NCI-H2227 treated with DMSO at 0.1 percent for 48 hours (cell line): ENCODE measurements around the gene KCNK2.
"Not testable (repeated sequence)": the region's sequence is repeated elsewhere in the genome, so short reads cannot be mapped to it uniquely, and the experiment has no call there.

ENCODE experiments used
- DNase-seq: peaks from one replicate; lab custom pipeline; 2025; lab: John Stamatoyannopoulos, UW

The KCNK2 gene

DNA sequence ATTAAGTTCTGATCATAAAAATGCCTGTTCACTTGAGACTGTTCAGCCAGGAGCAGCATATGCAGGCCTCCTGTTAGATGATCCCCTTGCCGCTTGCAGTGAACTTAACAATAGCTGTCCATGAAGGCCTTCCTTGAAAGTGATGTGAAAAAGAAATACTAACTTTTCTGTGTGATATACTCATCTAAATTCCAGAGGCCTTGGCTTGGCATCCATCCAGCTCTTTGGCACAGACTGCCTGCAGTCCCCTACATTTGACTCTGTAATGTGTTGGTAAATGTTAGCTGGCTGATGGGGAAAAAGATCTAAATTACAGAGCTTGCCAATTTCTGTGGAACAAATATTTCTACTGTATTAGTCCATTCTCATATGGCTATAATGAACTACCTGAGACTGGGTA is 73.7 kb downstream of the KCNK2 start:
- DNase-seq, result no peak

- no peak for DNase-seq
Measured at GRCh38 chr1:215160351-215160750, 77.8 kb downstream of the KCNK2 start.

GRCh38 chr1:215163144-215163543 is 80.6 kb downstream of the KCNK2 start:
- DNase-seq, result not testable (repeated sequence)

- no peak for DNase-seq
Measured at GRCh38 chr1:215166886-215167285, 84.3 kb downstream of the KCNK2 start.

DNA sequence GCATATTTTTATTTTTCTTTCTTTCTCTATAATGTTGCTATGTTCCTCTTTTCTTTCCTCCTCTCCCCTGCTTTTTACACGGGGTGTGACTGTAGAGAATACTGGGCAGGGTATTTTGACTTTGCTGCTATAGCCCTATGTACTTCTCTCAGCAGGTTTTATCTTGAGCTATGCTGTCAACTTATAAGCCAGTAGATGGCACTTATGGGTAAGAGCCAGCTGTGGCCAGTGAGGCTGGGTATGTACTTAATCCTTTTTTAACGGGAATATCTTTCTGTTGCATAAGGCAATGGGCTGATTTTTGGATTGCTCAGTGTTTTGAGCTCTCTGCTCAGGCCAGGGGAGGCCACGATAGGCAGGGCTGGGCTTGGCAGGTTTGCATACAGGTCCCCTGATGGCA is 99.0 kb downstream of the KCNK2 start:
- no peak for DNase-seq

DNA sequence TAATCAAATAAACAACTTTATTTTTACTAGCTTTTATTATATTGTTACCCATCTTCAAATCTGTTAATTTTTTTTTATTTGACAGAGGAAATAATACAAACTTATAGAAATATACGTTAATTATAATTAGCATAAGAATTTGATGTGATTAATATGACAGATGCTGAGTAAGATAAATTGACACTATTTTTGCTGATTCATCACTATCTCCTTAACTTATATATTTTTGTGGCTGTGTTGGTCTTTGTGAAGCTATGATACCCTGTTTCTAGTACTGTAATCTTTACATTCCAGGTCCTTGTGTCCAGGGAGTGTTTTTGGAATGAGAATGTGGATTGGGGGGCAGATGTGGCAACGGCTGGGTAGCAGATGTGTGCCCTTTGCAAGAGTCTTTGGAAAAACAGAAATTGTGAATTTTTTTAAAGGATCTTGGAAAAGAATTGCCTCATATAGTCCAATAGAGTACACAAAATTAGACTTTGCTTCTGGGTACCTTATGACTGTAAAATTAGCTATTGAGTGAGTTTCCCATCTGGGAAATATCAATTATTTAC is 102.6 kb downstream of the KCNK2 start:
- DNase-seq, result no peak

DNA sequence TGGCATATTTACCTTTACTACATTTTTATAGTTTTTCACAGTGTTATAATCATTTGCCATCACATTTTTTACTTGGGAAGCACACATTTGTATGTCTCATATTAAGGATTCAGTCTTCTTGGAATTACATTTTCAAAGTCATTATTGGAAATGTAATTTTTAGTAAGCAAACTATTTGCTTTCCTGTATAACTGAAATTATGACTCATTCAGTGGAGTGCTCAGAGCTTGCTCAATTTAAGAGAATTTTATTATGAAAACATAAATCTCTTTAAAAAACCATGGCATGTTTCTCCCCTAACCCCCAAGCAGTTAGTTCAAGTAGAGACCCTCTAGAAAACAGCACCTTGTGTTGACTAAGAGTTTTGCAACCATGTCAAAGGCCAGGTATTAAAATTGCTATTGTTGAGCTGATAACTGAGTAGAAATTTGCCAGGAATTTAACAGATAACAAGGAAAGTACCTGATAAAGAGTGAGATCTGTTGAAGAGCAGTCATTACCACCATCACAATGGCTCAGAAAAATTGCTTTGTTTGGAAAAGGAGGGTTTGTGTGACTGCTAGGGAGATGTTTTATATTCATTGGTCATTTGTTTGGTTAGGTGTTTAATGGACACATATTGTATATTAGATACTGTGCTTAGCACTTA is 105.9 kb downstream of the KCNK2 start:
- no peak for DNase-seq

GRCh38 chr1:215192306-215192705 is 109.8 kb downstream of the KCNK2 start:
- DNase-seq, result no peak

- DNase-seq, result no peak
Measured at GRCh38 chr1:215198021-215198420, 115.5 kb downstream of the KCNK2 start.

GRCh38 chr1:215200121-215200520 is 117.6 kb downstream of the KCNK2 start:
- no peak for DNase-seq

DNA sequence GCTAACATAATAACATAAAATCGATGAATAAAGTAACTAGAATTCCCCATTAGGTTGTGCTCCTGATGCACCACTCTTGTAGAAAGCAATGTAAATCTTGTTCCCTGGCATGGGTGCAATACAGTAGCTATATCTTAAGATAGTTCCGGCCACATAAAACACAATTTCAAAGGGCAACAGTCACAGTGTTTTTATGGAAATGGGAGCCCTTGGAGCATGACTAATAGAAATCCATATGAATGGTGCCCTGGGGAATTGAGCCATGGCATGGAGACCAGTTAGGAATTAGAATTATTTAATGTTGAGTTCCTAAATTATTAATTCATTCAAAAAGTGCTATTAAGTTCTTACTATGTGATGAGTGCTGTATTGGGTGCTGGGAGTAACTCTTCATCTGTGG is 118.7 kb downstream of the KCNK2 start:
- DNase-seq, result no peak

DNA sequence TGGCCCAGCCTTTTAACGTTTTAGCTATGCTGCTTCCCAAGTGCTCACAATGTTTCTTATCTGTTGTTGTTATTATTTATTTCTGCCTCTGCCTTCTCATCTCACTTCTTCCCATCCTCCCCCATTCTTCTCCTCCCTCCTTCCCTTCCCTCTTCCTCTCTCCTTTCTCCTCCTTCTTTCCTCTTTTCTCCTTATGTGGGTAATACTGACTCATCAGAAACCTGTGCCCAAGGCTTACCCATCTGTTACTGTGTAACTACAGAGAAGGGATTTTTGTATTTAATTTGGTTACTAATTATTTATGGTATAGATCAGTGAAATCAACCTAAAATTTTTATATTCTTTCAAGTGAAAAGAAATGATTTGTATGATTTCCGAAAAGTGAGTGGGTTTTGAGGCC is 120.3 kb downstream of the KCNK2 start:
- DNase-seq, result no peak

GRCh38 chr1:215210167-215210566 is 127.6 kb downstream of the KCNK2 start:
- no peak for DNase-seq

GRCh38 chr1:215215846-215216245 is 133.3 kb downstream of the KCNK2 start:
- no peak for DNase-seq

- no peak for DNase-seq
Measured at GRCh38 chr1:215219372-215219771, 136.8 kb downstream of the KCNK2 start.

DNA sequence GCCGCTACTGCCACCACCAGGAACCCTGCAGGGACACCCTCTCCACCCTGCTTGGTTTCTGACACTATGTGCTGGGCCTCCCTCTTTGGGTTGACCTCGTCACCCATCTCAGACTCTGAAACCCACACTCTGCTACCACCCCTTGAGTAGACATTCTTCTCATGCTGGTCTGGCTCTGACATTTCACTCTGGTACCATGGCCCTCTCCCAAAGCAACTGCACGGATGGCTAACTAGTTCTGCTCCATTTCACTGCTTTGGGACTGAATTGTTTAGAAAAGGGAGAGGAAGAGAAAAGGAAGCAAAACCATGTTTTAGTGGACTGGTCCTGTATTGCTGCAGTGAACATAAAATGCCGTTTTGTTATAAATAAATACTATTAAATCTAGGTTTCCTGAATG is 137.8 kb downstream of the KCNK2 start:
- no peak for DNase-seq

GRCh38 chr1:215226757-215227156 is 144.2 kb downstream of the KCNK2 start:
- DNase-seq, result no peak

DNA sequence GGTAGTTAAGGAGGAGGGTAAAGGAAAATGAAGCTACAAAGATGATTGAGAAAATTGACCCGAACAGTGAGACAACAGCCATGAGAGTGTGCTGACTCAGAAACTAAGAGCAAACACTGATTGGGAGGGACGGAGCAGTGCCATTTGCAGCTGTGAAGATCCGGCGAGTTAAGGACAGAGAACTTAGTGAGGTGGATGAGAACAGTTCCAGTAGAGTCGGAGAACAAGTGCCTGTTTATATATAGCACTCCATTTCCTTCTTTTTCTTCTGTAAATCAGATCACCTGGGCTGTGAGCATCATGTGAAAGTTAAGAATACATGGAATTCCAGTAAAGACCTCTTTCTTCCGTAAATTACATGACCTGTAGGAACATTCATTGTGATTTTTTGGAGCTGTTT is 145.7 kb downstream of the KCNK2 start:
- peak; percentile 6 for DNase-seq

- no peak for DNase-seq
Measured at GRCh38 chr1:215241451-215241850, 158.9 kb downstream of the KCNK2 start.

DNA sequence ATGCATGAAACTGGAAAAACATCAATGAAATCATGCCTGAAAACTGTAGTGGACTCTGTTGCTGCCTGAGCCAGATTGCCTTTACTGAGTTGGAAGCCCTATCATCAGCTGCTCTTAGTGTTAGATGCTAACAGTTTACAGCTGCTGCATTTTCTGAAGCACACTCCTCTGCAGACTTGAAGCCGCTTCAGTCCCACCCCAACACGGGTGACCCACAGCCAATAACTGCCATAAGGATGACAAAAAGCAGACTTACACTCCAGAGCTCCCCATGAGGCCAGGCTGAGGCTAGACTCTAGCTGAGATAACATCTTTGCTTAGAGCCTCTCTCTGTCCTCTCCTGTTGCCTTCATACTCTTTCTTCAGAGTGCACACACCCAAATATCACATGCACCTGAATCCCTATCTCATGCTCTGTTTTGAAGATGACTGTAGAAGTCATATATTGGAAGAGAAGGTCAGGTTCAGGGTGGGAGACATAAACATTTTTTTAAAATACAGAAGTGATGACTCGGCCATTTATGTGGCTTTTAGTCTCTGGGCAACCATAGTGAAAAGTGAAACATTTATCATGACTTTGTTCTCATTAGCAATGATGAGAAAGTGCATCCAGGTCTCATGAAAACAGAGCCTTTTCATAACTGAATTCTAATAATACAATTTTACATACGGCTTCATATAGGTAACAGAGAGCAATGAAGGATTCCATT is 161.0 kb downstream of the KCNK2 start:
- no peak for DNase-seq

- no peak for DNase-seq
Measured at GRCh38 chr1:215250913-215251312, 168.4 kb downstream of the KCNK2 start.

GRCh38 chr1:215251428-215251827 is 168.9 kb downstream of the KCNK2 start:
- no peak for DNase-seq

- no peak for DNase-seq
Measured at GRCh38 chr1:215252164-215252563, 169.6 kb downstream of the KCNK2 start.
